ENCODE data around the gene ERN1. TPM values are rescaled to one million over a fixed set of nuclear protein-coding genes. Genes with fewer than 3 reads are reported as not detected.

ERN1 gene
- total RNA-seq, 1 experiment from 2014 or later = 8.0 TPM

GRCh38 chr17:64075913-64076312 lies 54.0 kb downstream of the ERN1 start:
- BruUV-seq (replicated peaks) = no TSS peak
- H3K4me1 ChIP-seq (ENCODE audit: insufficient read depth, low read length, poor library complexity, severe bottlenecking) = no peaks in the 10 kb centered on the region

GRCh38 chr17:64074704-64075426 lies 55.1 kb downstream of the ERN1 start:
- Histone ChIP-seq H3K4me3 (ENCODE audit: low read depth, low read length, poor library complexity, severe bottlenecking) (no peak overlapping the region), H3K9me3 (ENCODE audit: low read depth, low read length, poor library complexity, severe bottlenecking) (no peaks in the 10 kb centered on the region), H3K27ac (ENCODE audit: low read depth, low read length, poor library complexity, severe bottlenecking) (no peak overlapping the region), H3K36me3 (ENCODE audit: insufficient read depth, low read length, poor library complexity, severe bottlenecking) (no peaks in the 10 kb centered on the region), H3K4me1 (ENCODE audit: insufficient read depth, low read length, poor library complexity, severe bottlenecking) (no peaks in the 10 kb centered on the region), H3K27me3 (replicated peaks; ENCODE audit: insufficient read depth, low read depth, low read length, poor library complexity) (no peaks in the 10 kb centered on the region)
- POLR2A ChIA-PET (ENCODE audit: low non-redundant PET) = interaction anchor here (0.5 to 0.7 kb wide), 3 partner anchors 11 to 49 kb away, joined by 3 to 7 read pairs (median 3); no protein-coding TSS in a partner anchor
- CTCF ChIA-PET = no interaction called here
- intact Hi-C loops (cut with micrococcal nuclease; ENCODE audit: unreplicated experiment) = no loop called here
- no peak for TF ChIP-seq CTCF (conservative IDR thresholded peaks at IDR 0.05; ENCODE audit: low read depth, low read length)
- TF ChIP-seq EZH2 (IDR thresholded peaks at IDR 0.05; ENCODE audit: borderline replicate concordance, low read depth, low read length, poor library complexity, severe bottlenecking) = no peak
- no peak for DNase-seq (ENCODE audit: low spot score)
- BruUV-seq (replicated peaks) = no TSS peak

More at GRCh38 chr17:64075913-64076312, 54.0 kb downstream of the ERN1 start:
- TF ChIP-seq EZH2 (IDR thresholded peaks at IDR 0.05; ENCODE audit: borderline replicate concordance, low read depth, low read length, poor library complexity, severe bottlenecking) = no peak
- TF ChIP-seq CTCF (conservative IDR thresholded peaks at IDR 0.05; ENCODE audit: low read depth, low read length) = no peak
- no peaks in the 10 kb centered on the region for H3K9me3 ChIP-seq (ENCODE audit: low read depth, low read length, poor library complexity, severe bottlenecking)
- H3K27me3 ChIP-seq (replicated peaks; ENCODE audit: insufficient read depth, low read depth, low read length, poor library complexity) = no peaks in the 10 kb centered on the region
- H3K4me3 ChIP-seq (ENCODE audit: low read depth, low read length, poor library complexity, severe bottlenecking) = no peak overlapping the region
- H3K27ac ChIP-seq (ENCODE audit: low read depth, low read length, poor library complexity, severe bottlenecking) = no peak overlapping the region
- intact Hi-C loops (cut with micrococcal nuclease; ENCODE audit: unreplicated experiment) = no loop called here
- CTCF ChIA-PET = no interaction called here
- POLR2A ChIA-PET (ENCODE audit: low non-redundant PET) = no interaction called here
- no peaks in the 10 kb centered on the region for H3K36me3 ChIP-seq (ENCODE audit: insufficient read depth, low read length, poor library complexity, severe bottlenecking)
- no peak for DNase-seq (ENCODE audit: low spot score)

DNA sequence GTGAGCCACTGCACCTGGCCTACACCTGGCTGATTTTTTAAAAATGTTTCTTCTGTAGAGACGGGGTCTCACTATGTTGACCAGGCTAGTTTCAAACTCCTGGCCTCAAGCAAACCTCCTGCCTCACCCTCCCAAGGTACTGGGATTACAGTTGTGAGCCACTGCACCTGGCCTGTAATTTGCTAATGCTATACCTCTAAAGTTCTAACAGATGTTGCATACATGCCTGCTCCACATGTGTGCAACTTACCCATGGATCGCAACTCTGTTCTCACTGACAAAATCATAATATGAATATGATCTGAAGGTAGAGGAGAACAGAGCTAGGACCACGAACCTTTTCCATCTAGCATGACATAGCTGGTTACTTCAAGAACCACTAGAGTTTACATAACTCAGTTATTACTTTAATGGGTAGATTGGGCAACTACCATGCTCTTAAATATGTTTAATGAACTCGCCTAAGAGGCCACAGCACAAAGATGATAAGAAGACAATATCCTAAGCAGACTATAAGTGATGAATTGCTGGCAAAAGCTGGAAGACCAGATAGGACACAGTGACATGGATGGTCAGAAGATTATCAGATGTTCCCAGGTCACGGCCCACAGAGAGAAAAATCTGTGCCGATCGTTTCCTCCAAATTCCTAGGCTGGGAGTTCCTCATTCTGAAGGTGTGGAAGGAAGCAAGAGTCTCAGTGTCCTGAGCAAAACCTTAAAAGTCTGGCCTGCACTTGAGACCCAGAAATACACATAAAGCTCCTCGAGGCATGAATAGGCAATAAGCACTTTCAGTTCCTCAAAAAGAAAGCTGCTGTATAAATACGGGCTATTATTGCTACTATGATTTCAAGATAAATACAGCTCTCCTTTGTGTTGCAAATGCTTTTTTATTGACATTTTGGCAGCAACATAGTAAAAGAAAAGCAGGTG lies 55.9 kb downstream of the ERN1 start:
- intact Hi-C loops (cut with micrococcal nuclease; ENCODE audit: unreplicated experiment) = no loop called here
- Histone ChIP-seq H3K36me3 (ENCODE audit: insufficient read depth, low read length, poor library complexity, severe bottlenecking) (no peaks in the 10 kb centered on the region), H3K27me3 (replicated peaks; ENCODE audit: insufficient read depth, low read depth, low read length, poor library complexity) (no peaks in the 10 kb centered on the region), H3K4me1 (ENCODE audit: insufficient read depth, low read length, poor library complexity, severe bottlenecking) (no peaks in the 10 kb centered on the region), H3K27ac (ENCODE audit: low read depth, low read length, poor library complexity, severe bottlenecking) (no peak overlapping the region), H3K9me3 (ENCODE audit: low read depth, low read length, poor library complexity, severe bottlenecking) (peaks cover 3% of the 10 kb centered on the region), H3K4me3 (ENCODE audit: low read depth, low read length, poor library complexity, severe bottlenecking) (no peak overlapping the region)
- no peak for DNase-seq (ENCODE audit: low spot score)
- no peak for TF ChIP-seq EZH2 (IDR thresholded peaks at IDR 0.05; ENCODE audit: borderline replicate concordance, low read depth, low read length, poor library complexity, severe bottlenecking)
- POLR2A ChIA-PET (ENCODE audit: low non-redundant PET) = interaction anchor here (0.5 to 0.7 kb wide), 3 partner anchors 10 to 48 kb away, joined by 3 to 7 read pairs (median 3); no protein-coding TSS in a partner anchor
- no TSS peak for BruUV-seq (replicated peaks)
- CTCF ChIA-PET = no interaction called here
